OCI-LY7 (cell line): Measurements from ENCODE around the gene TEKT5. TPM values are rescaled to one million over a fixed set of nuclear protein-coding genes. Genes with fewer than 3 reads are reported as not detected.

ENCODE experiments used
- BruUV-seq: library from RNA; stranded (reverse); fragments of 400-500 nt; replicated peaks from 2 replicates; lab custom pipeline; 2021; lab: Mats Ljungman, UMichigan
- CTCF ChIA-PET: fragments of 300-600 bp; sonication (Branson Sonifier 250); formaldehyde crosslinking; loops from one replicate; lab custom pipeline; 2022; ENCODE audit warnings: antibody characterized with exemption; ENCODE audit not compliant: unreplicated experiment; lab: Charles Lee
- POLR2A ChIA-PET: fragments of 300-600 bp; sonication (Branson Sonifier 250); formaldehyde crosslinking; loops from one replicate; lab custom pipeline; 2022; ENCODE audit warnings: antibody characterized with exemption; lab: Charles Lee
- DNase-seq: peaks from one replicate; pipeline ENCODE4 v3.0.0-alpha.2; 2015; ENCODE audit warnings: low spot score
- H2AFZ ChIP-seq: fragments of 200-600 bp; sonication (generic), shearing (Covaris generic); 2 replicates; pipeline ENCODE4 v1.6.1; 2014; ENCODE audit warnings: mild to moderate bottlenecking, antibody characterized with exemption, low read length, moderate library complexity
- H3K27ac ChIP-seq: fragments of 200-600 bp; sonication (generic); 2 replicates; pipeline ENCODE4 v1.5.1; 2014; ENCODE audit warnings: mixed run types, low read depth, mild to moderate bottlenecking, moderate library complexity, low read length, inconsistent platforms; ENCODE audit not compliant: poor library complexity, severe bottlenecking
- H3K36me3 ChIP-seq: fragments of 200-600 bp; sonication (generic); 2 replicates; pipeline ENCODE4 v1.6.1; 2014; ENCODE audit warnings: mild to moderate bottlenecking, antibody characterized with exemption, low read length, moderate library complexity, mixed read lengths; ENCODE audit not compliant: insufficient read depth
- H3K4me1 ChIP-seq: fragments of 200-600 bp; sonication (generic); 2 replicates; pipeline ENCODE4 v1.5.1; 2014; ENCODE audit warnings: mild to moderate bottlenecking, low read length; ENCODE audit not compliant: insufficient read depth, poor library complexity, severe bottlenecking
- H3K4me2 ChIP-seq: fragments of 200-600 bp; sonication (generic); 2 replicates; pipeline ENCODE4 v1.6.1; 2014; ENCODE audit warnings: mild to moderate bottlenecking, low read length
- H3K4me3 ChIP-seq: fragments of 200-600 bp; sonication (generic); 2 replicates; pipeline ENCODE4 v1.5.1; 2014; ENCODE audit warnings: mild to moderate bottlenecking, low read depth, low read length; ENCODE audit not compliant: poor library complexity, severe bottlenecking
- H3K79me2 ChIP-seq: fragments of 200-600 bp; sonication (generic); 2 replicates; pipeline ENCODE4 v1.6.1; 2016; ENCODE audit warnings: low read depth, mild to moderate bottlenecking, low read length, moderate library complexity, mixed read lengths; ENCODE audit not compliant: insufficient read depth
- H3K9me2 ChIP-seq: fragments of 200-600 bp; sonication (generic); 2 replicates; pipeline ENCODE4 v1.6.1; 2016; ENCODE audit warnings: mild to moderate bottlenecking, low read length, mixed read lengths; ENCODE audit not compliant: insufficient read depth
- H3K9me3 ChIP-seq: fragments of 200-600 bp; sonication (generic); 2 replicates; pipeline ENCODE4 v1.6.1; 2014; ENCODE audit warnings: mild to moderate bottlenecking, mixed run types, low read length, mixed read lengths
- H4K20me1 ChIP-seq: fragments of 200-600 bp; sonication (generic); 2 replicates; pipeline ENCODE4 v1.6.1; 2014; ENCODE audit warnings: mild to moderate bottlenecking, antibody characterized with exemption, low read length, moderate library complexity, mixed read lengths; ENCODE audit not compliant: insufficient read depth
- EZH2phosphoT487 ChIP-seq: fragments of 200-600 bp; sonication (generic); IDR thresholded peaks from 2 replicates; pipeline ENCODE4 v1.6.1; 2018; ENCODE audit warnings: low read depth, borderline replicate concordance, mild to moderate bottlenecking, mixed run types, antibody characterized with exemption, low read length, moderate library complexity, mixed read lengths
- intact Hi-C: fragments of 100-400 bp; cut with micrococcal nuclease; formaldehyde crosslinking; loops from one replicate; pipeline ENCODE4 v1.10.0; 2022; ENCODE audit not compliant: unreplicated experiment
- total RNA-seq, 2 experiments: library from RNA; depleted of rRNA in 1 of 2; stranded (reverse); fragments of >200 nt in 1 of 2; shearing (Covaris generic) in 1 of 2; gene quantifications; 2 replicates each; pipeline ENCODE4 v1.2.3, GENCODE V29; 2014 to 2022
- TF ChIP-seq, protein P1 (sequence below): fragments of 200-600 bp; sonication (generic); conservative IDR thresholded peaks from 2 replicates; pipeline ENCODE4 v1.5.1; 2014; ENCODE audit warnings: mild to moderate bottlenecking, antibody characterized with exemption, low read length, moderate library complexity, mixed read lengths

Gene TEKT5
- total RNA-seq, 2 experiments from 2014 or later, result 0.32 to 0.74 TPM

DNA sequence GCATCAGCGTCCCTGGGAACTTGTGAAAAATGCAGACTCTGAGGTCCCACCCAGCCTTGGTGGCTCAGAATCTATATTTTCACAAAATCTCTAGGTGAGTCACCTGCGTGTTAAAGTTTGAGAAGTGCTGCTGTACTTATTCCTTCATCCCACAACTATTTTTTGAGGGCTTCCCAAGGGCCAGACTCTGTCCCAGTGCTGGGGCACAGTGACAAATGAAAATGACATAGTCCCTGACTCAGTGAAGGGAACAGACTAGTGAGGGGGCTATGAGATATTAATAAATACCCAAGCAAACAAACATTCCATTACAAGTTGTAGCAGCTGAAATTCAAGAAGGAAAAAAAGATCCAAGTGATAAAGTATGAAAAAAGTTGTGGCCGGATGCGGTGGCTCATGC, 104.4 kb downstream of the TEKT5 start:
- H3K4me1 ChIP-seq, result no peaks in the 10 kb centered on the region
- H3K9me2 ChIP-seq, result no peaks in the 10 kb centered on the region
- no peak for TF ChIP-seq EZH2phosphoT487
- TF ChIP-seq, protein P1, sequence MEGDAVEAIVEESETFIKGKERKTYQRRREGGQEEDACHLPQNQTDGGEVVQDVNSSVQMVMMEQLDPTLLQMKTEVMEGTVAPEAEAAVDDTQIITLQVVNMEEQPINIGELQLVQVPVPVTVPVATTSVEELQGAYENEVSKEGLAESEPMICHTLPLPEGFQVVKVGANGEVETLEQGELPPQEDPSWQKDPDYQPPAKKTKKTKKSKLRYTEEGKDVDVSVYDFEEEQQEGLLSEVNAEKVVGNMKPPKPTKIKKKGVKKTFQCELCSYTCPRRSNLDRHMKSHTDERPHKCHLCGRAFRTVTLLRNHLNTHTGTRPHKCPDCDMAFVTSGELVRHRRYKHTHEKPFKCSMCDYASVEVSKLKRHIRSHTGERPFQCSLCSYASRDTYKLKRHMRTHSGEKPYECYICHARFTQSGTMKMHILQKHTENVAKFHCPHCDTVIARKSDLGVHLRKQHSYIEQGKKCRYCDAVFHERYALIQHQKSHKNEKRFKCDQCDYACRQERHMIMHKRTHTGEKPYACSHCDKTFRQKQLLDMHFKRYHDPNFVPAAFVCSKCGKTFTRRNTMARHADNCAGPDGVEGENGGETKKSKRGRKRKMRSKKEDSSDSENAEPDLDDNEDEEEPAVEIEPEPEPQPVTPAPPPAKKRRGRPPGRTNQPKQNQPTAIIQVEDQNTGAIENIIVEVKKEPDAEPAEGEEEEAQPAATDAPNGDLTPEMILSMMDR, result no peak
- ChIA-PET POLR2A (no interaction called here), CTCF (no interaction called here)
- H3K9me3 ChIP-seq, result no peaks in the 10 kb centered on the region
- H3K36me3 ChIP-seq, result no peaks in the 10 kb centered on the region
- BruUV-seq, result no TSS peak
- H2AFZ ChIP-seq, result no peak overlapping the region
- no peaks in the 10 kb centered on the region for H3K79me2 ChIP-seq
- H4K20me1 ChIP-seq, result no peaks in the 10 kb centered on the region
- H3K27ac ChIP-seq, result no peak overlapping the region
- intact Hi-C loops, result no loop called here
- no peak overlapping the region for H3K4me3 ChIP-seq
- no peak for DNase-seq
- H3K4me2 ChIP-seq, result no peak overlapping the region

DNA sequence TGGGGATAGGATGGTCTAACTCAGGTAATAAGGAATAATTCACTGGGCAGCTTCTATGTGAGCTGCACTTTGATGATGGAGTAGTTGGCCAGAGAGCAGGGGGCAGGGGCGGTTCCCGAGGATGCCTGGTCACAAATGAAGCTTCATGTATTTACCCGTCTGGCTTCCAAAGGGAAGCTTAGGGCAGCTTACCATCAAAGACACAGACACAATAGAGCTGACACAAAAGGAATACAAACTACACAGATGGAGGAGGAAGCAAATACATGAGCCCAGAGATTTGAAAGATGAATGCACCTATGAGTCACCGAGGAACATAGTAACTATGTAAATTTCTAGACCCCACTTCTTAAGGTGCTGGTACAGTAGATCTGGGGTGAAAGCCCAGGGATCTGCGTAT, 105.6 kb downstream of the TEKT5 start:
- no peaks in the 10 kb centered on the region for H3K9me3 ChIP-seq
- H3K4me2 ChIP-seq, result no peak overlapping the region
- H3K36me3 ChIP-seq, result no peaks in the 10 kb centered on the region
- TF ChIP-seq EZH2phosphoT487, result no peak
- TF ChIP-seq, protein P1, result no peak
- POLR2A ChIA-PET, result interaction anchor here (0.6 kb wide), 1 partner anchor 31 kb away, joined by 5 read pairs; no protein-coding TSS in a partner anchor
- H3K27ac ChIP-seq, result no peak overlapping the region
- H2AFZ ChIP-seq, result no peak overlapping the region
- no peaks in the 10 kb centered on the region for H4K20me1 ChIP-seq
- CTCF ChIA-PET, result no interaction called here
- H3K79me2 ChIP-seq, result no peaks in the 10 kb centered on the region
- no peaks in the 10 kb centered on the region for H3K4me1 ChIP-seq
- BruUV-seq, result no TSS peak
- DNase-seq, result no peak
- no peak overlapping the region for H3K4me3 ChIP-seq
- intact Hi-C loops, result no loop called here
- H3K9me2 ChIP-seq, result no peaks in the 10 kb centered on the region

DNA sequence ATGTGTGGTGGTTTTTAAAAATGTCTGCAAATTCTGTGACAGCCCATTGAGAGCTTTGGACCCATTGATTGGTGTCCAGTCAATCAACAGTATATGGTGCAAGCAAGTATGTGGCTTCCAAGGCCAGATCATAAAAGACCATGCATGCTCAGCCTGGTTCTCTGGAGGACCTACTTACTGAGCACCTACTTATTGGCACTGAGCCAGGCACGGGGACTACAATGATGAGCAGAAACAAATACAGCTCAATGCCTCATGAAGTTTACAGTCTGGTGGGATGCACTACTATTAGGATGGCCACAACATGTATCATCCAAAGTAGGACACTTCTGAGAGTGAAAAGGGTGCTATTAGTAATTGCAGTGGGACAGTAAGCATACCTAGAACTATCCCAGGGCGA, 107.1 kb downstream of the TEKT5 start:
- Histone ChIP-seq H3K36me3 (no peaks in the 10 kb centered on the region), H3K4me3 (no peak overlapping the region), H3K9me3 (no peaks in the 10 kb centered on the region), H3K4me1 (no peaks in the 10 kb centered on the region), H4K20me1 (no peaks in the 10 kb centered on the region), H3K9me2 (no peaks in the 10 kb centered on the region), H3K4me2 (no peak overlapping the region), H3K27ac (no peak overlapping the region), H3K79me2 (no peaks in the 10 kb centered on the region), H2AFZ (no peak overlapping the region)
- DNase-seq, result no peak
- no TSS peak for BruUV-seq
- intact Hi-C loops, result no loop called here
- CTCF ChIA-PET, result interaction anchor here (0.6 kb wide), 1 partner anchor 650 kb away, joined by 3 read pairs; no protein-coding TSS in a partner anchor
- POLR2A ChIA-PET, result no interaction called here
- TF ChIP-seq, protein P1, result no peak
- no peak for TF ChIP-seq EZH2phosphoT487
